Measurements from ENCODE around the gene POFUT2.

The POFUT2 gene

GRCh38 chr21:45220714-45221490 is 66.8 kb downstream of the POFUT2 start:
- DNase-seq, result no peak

GRCh38 chr21:45220071-45220481 is 67.6 kb downstream of the POFUT2 start:
- no peak for DNase-seq

DNA sequence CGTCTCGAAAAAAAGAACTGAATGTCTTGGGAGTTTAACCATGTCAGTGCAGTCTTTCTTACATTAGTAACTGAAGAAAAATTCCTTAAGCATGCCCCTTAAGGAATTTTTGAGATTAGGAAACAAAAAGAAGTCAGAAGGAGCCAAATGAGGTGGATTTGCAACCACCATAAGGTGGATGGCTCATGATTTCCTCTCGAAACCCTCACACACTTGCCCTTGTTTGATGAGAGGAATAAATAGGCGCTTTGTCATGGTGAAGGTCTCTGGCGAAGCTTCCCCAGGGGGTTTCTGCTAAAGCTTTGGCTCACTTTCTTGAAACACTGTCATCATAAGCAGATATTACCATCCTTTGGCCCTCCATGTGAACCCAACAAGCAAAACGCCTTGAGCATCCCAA is 68.2 kb downstream of the POFUT2 start:
- DNase-seq, result no peak

- DNase-seq, result no peak
These were observed 70.7 kb downstream of the POFUT2 start for GRCh38 chr21:45217010-45217409.

DNA sequence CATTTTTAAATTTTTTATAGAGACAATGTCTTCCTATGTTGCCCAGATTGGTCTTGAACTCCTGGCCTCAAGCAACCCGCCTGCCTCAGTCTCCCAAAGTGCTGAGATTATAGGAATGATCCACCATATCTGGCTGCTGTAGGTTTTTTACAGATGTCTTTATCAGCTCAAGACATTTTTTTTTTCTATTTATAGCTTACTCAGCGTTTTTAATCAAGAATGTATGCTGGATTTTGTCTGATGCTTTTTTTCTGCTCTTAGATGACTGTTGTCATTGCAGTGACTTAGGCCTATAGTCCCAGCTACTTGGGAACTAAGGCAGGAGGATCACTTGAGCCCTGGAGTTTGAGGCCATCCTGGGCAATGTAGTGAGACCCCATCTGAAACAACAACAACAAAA is 72.5 kb downstream of the POFUT2 start:
- no peak for DNase-seq
